GM12878 (cell line): ENCODE measurements around the gene LARP4B. TPM values are rescaled to one million over a fixed set of nuclear protein-coding genes. Genes with fewer than 3 reads are reported as not detected.

Source experiments
- ASH2L ChIP-seq: fragments of 300-600, 200-600 bp; sonication (generic); IDR thresholded peaks from 2 replicates; pipeline ENCODE4 v1.6.1; 2017; ENCODE audit warnings: low read depth, mild to moderate bottlenecking, borderline replicate concordance
- ATF7 ChIP-seq: fragments of 450-650 bp; IDR thresholded peaks from 2 replicates; pipeline ENCODE4 v1.6.1; 2016; ENCODE audit warnings: low read depth, mild to moderate bottlenecking
- BCL11A ChIP-seq: IDR thresholded peaks from 2 replicates; pipeline ENCODE4 v1.6.1; 2011; ENCODE audit warnings: low read depth, low read length
- BCLAF1 ChIP-seq: fragments of 450-650 bp; IDR thresholded peaks from 2 replicates; pipeline ENCODE4 v1.6.1; 2017; ENCODE audit warnings: antibody characterized with exemption, mild to moderate bottlenecking, moderate library complexity
- CBFB ChIP-seq: IDR thresholded peaks from 2 replicates; pipeline ENCODE4 v1.6.1; 2016; ENCODE audit warnings: antibody characterized with exemption, low read depth
- E2F4 ChIP-seq: IDR thresholded peaks from 2 replicates; pipeline ENCODE4 v1.6.1; 2012; ENCODE audit warnings: low read depth, low read length, improper control_type of control experiment
- E2F8 ChIP-seq: fragments of 450-650 bp; IDR thresholded peaks from 2 replicates; pipeline ENCODE4 v1.6.1; 2018; ENCODE audit warnings: mild to moderate bottlenecking, low read depth, moderate library complexity; ENCODE audit not compliant: partially characterized antibody
- EED ChIP-seq: sonication (generic); IDR thresholded peaks from 2 replicates; pipeline ENCODE4 v1.6.1; 2016; ENCODE audit warnings: antibody characterized with exemption, low read depth
- ESRRA ChIP-seq: IDR thresholded peaks from 2 replicates; pipeline ENCODE4 v1.6.1; 2012; ENCODE audit warnings: mild to moderate bottlenecking, low read length, improper control_type of control experiment
- FOXK2 ChIP-seq: fragments of 450-650 bp; IDR thresholded peaks from 2 replicates; pipeline ENCODE4 v1.6.1; 2017; ENCODE audit warnings: mild to moderate bottlenecking, moderate library complexity
- GATAD2B ChIP-seq: fragments of 450-650 bp; conservative IDR thresholded peaks from 2 replicates; pipeline ENCODE4 v1.6.1; 2017; ENCODE audit warnings: low read depth, mild to moderate bottlenecking, moderate library complexity
- JUND ChIP-seq: IDR thresholded peaks from 2 replicates; pipeline ENCODE4 v1.6.1; 2012; ENCODE audit warnings: low read depth, mild to moderate bottlenecking, low read length, improper control_type of control experiment, moderate library complexity
- LARP7 ChIP-seq: fragments of 450-650 bp; IDR thresholded peaks from 2 replicates; pipeline ENCODE4 v1.6.1; 2017; ENCODE audit warnings: mild to moderate bottlenecking
- MTA2 ChIP-seq: fragments of 450-650 bp; IDR thresholded peaks from 2 replicates; pipeline ENCODE4 v1.6.1; 2016; ENCODE audit warnings: low read depth, mild to moderate bottlenecking, moderate library complexity
- NFYB ChIP-seq: IDR thresholded peaks from 2 replicates; pipeline ENCODE4 v1.6.1; 2011; ENCODE audit warnings: low read depth, mild to moderate bottlenecking, low read length, improper control_type of control experiment, moderate library complexity; ENCODE audit not compliant: insufficient read depth
- RBBP5 ChIP-seq: fragments of 200-600 bp; sonication (generic); conservative IDR thresholded peaks from 2 replicates; pipeline ENCODE4 v1.6.1; 2016
- RUNX3 ChIP-seq: IDR thresholded peaks from 2 replicates; pipeline ENCODE4 v1.6.1; 2012; ENCODE audit warnings: low read length, inconsistent platforms
- SMAD5 ChIP-seq: IDR thresholded peaks from 2 replicates; pipeline ENCODE4 v1.6.1; 2016; ENCODE audit warnings: antibody characterized with exemption, low read depth
- SUPT20H ChIP-seq: IDR thresholded peaks from 2 replicates; pipeline ENCODE4 v1.6.1; 2011; ENCODE audit warnings: low read depth, mild to moderate bottlenecking, low read length, moderate library complexity, borderline replicate concordance; ENCODE audit not compliant: control insufficient read depth
- TBL1XR1 ChIP-seq: IDR thresholded peaks from 2 replicates; pipeline ENCODE4 v1.6.1; 2012; ENCODE audit warnings: low read depth, low read length, improper control_type of control experiment
- TCF7 ChIP-seq: IDR thresholded peaks from 2 replicates; pipeline ENCODE4 v1.6.1; 2014; ENCODE audit warnings: antibody characterized with exemption, borderline replicate concordance
- ZBTB11 ChIP-seq: fragments of 450-650 bp; formaldehyde crosslinking; IDR thresholded peaks from 2 replicates; pipeline ENCODE4 v1.5.0; 2022; ENCODE audit warnings: mild to moderate bottlenecking, missing genetic modification characterization
- ZSCAN29 ChIP-seq: fragments of 450-650 bp; IDR thresholded peaks from 2 replicates; pipeline ENCODE4 v1.6.1; 2017; ENCODE audit warnings: mild to moderate bottlenecking, moderate library complexity
- polyA plus RNA-seq, 11 experiments: library from polyadenylated mRNA; depleted of rRNA in 4 of 11; unstranded in 6 of 11; stranded (reverse) in 5 of 11; fragments of >200 nt; fragmentation: Nextera tagmentation in 4 of 11; fragmentation: Illumina TruSeq in 1 of 11; extraction: Ambion mirVana in 4 of 11; extraction: Trizol in 1 of 11; gene quantifications; 1 replicate in 1 of 11; 2 replicates in 10 of 11; pipeline versions ENCODE4 v1.2.1 to v1.2.3, GENCODE V29; 2011 to 2016; ENCODE audit warnings: inconsistent platforms in 2 of 11, missing spikeins in 2 of 11, low read depth in 1 of 11
- total RNA-seq, 4 experiments: library from RNA; depleted of rRNA in 3 of 4; stranded (reverse); fragments of >200 nt in 3 of 4; fragmentation: Illumina TruSeq in 1 of 4; extraction: Trizol in 1 of 4; gene quantifications; 2 replicates each; pipeline versions ENCODE4 v1.2.1 to v1.2.3, GENCODE V29; 2013 to 2021

Gene LARP4B
- total and polyA plus RNA-seq, 10 of the 15 experiments (the other 5 are each of a cell fraction or from before 2014, with no cell fraction given), result 10.5 to 119 (median 39.4) TPM

- TF ChIP-seq GATAD2B (no peak), RUNX3 (peak; percentile 74), EED (no peak; the same call in 1 of the 2 replicates), NFYB (no peak), BCLAF1 (no peak), BCL11A (peak; percentile 45; the same call in 1 of the 2 replicates), MTA2 (peak; percentile 55; the same call in 1 of the 2 replicates), ESRRA (no peak), E2F8 (no peak), ATF7 (peak; percentile 93), SMAD5 (no peak), ASH2L (no peak), CBFB (no peak), ZSCAN29 (no peak), FOXK2 (no peak), ZBTB11 (no peak), SUPT20H (no peak), TCF7 (no peak), E2F4 (no peak), RBBP5 (no peak), JUND (no peak), TBL1XR1 (no peak), LARP7 (no peak)
Measured at GRCh38 chr10:851901-852300, 79.6 kb downstream of the LARP4B start (continued).
